ENCODE results near the gene ATXN1.

- TF ChIP-seq OSR1 (CRISPR knock-in tag; IDR thresholded peaks at IDR 0.05), result no peak
- TF ChIP-seq ISL1 (CRISPR knock-in tag; IDR thresholded peaks at IDR 0.05), result no peak
- no peak for TF ChIP-seq GLIS3 (CRISPR knock-in tag; IDR thresholded peaks at IDR 0.05)
Observed at GRCh38 chr6:16688984-16689636, 72.2 kb downstream of the ATXN1 start.
